HepG2 (cell line): ENCODE results near the gene C11orf86. TPM values are rescaled to one million over a fixed set of nuclear protein-coding genes. Genes with fewer than 3 reads are reported as not detected.

Source experiments
- ARID3A ChIP-seq: IDR thresholded peaks from 2 replicates; pipeline ENCODE4 v1.6.1; 2012; ENCODE audit warnings: low read depth, low read length, improper control_type of control experiment
- ATF7-NPFF ChIP-seq: sonication (generic); formaldehyde crosslinking; IDR thresholded peaks from 2 replicates; pipeline ENCODE4 v1.8.1; 2023; ENCODE audit warnings: mild to moderate bottlenecking, low read depth, missing genetic modification reagents, moderate library complexity
- CREM ChIP-seq, 2 experiments: sonication (generic) in 1 of 2; formaldehyde crosslinking in 1 of 2; IDR thresholded peaks; 2 replicates each; pipeline versions ENCODE4 v1.4.0 to v1.6.1; 2016 to 2020; ENCODE audit warnings: antibody characterized with exemption in 1 of 2, mild to moderate bottlenecking in 1 of 2, missing genetic modification reagents in 1 of 2
- FOXJ3 ChIP-seq: sonication (generic); formaldehyde crosslinking; IDR thresholded peaks from 2 replicates; pipeline ENCODE4 v1.4.0; 2020; ENCODE audit warnings: missing genetic modification reagents, mild to moderate bottlenecking, borderline replicate concordance
- GLMP ChIP-seq: sonication (generic); formaldehyde crosslinking; IDR thresholded peaks from 2 replicates; pipeline ENCODE4 v1.9.0; 2021; ENCODE audit warnings: missing genetic modification reagents, mild to moderate bottlenecking, borderline replicate concordance
- GRHL1 ChIP-seq: sonication (generic); formaldehyde crosslinking; conservative IDR thresholded peaks from 2 replicates; pipeline ENCODE4 v1.8.0; 2022; ENCODE audit warnings: missing genetic modification reagents
- HBP1 ChIP-seq: IDR thresholded peaks from 2 replicates; pipeline ENCODE4 v1.6.1; 2016; ENCODE audit warnings: low read depth, control low read depth
- HDAC2 ChIP-seq: sonication (generic); formaldehyde crosslinking; IDR thresholded peaks from 2 replicates; pipeline ENCODE4 v1.4.0; 2020; ENCODE audit warnings: missing genetic modification reagents
- HOXA5 ChIP-seq: sonication (generic); formaldehyde crosslinking; IDR thresholded peaks from 2 replicates; pipeline ENCODE4 v1.4.0; 2020; ENCODE audit warnings: missing genetic modification reagents
- MED1 ChIP-seq: sonication (generic); formaldehyde crosslinking; IDR thresholded peaks from 2 replicates; pipeline ENCODE4 v1.4.0; 2020; ENCODE audit warnings: missing genetic modification reagents
- POGZ ChIP-seq: sonication (generic); formaldehyde crosslinking; IDR thresholded peaks from 2 replicates; pipeline ENCODE4 v1.4.0; 2020; ENCODE audit warnings: mild to moderate bottlenecking, missing genetic modification reagents
- SALL1 ChIP-seq: sonication (generic); formaldehyde crosslinking; IDR thresholded peaks from 2 replicates; pipeline ENCODE4 v1.8.0; 2022; ENCODE audit warnings: mild to moderate bottlenecking, missing genetic modification reagents
- ZNF121 ChIP-seq: sonication (generic); formaldehyde crosslinking; IDR thresholded peaks from 2 replicates; pipeline ENCODE4 v1.5.0; 2020; ENCODE audit warnings: mild to moderate bottlenecking, missing genetic modification reagents
- ZNF256 ChIP-seq: sonication (generic); formaldehyde crosslinking; conservative IDR thresholded peaks from 2 replicates; pipeline ENCODE4 v1.4.0; 2020; ENCODE audit warnings: missing genetic modification reagents
- ZNF329 ChIP-seq: sonication (generic); formaldehyde crosslinking; IDR thresholded peaks from 2 replicates; pipeline ENCODE4 v1.9.0; 2021; ENCODE audit warnings: low read depth, mild to moderate bottlenecking, missing genetic modification reagents
- polyA plus RNA-seq, 8 experiments: library from polyadenylated mRNA; depleted of rRNA in 3 of 8; stranded (reverse) in 7 of 8; unstranded in 1 of 8; fragments of >200 nt; fragmentation: Illumina TruSeq in 4 of 8; extraction: Trizol in 4 of 8; gene quantifications; 2 replicates each; pipeline versions ENCODE4 v1.2.1 to v1.2.3, GENCODE V29; 2011 to 2016; ENCODE audit warnings: low read depth in 4 of 8, missing spikeins in 1 of 8, mixed read lengths in 1 of 8; ENCODE audit not compliant: insufficient read depth in 1 of 8
- total RNA-seq, 5 experiments: library from RNA; depleted of rRNA; stranded (reverse); fragments of >200 nt; fragmentation: Illumina TruSeq; extraction: Trizol; gene quantifications; 2 replicates each; pipeline ENCODE4 v1.2.3, GENCODE V29; 2016; ENCODE audit warnings: low read depth in 1 of 5
- TF ChIP-seq, protein P1 (sequence below): sonication (generic); formaldehyde crosslinking; IDR thresholded peaks from 2 replicates; pipeline ENCODE4 v1.4.0; 2020; ENCODE audit warnings: missing genetic modification reagents
- TF ChIP-seq, protein P2 (sequence below): sonication (generic); formaldehyde crosslinking; IDR thresholded peaks from 2 replicates; pipeline ENCODE4 v1.8.0; 2022; ENCODE audit warnings: missing genetic modification reagents, mild to moderate bottlenecking, inconsistent platforms, borderline replicate concordance

Gene C11orf86
- total and polyA plus RNA-seq, 2 of the 13 experiments (the other 11 are each of a cell fraction or from before 2014, with no cell fraction given): 0.11 to 0.18 TPM

- TF ChIP-seq ARID3A (no peak), HDAC2 (CRISPR knock-in tag) (peak; percentile 70; the same call in 1 of the 2 replicates), HBP1 (CRISPR knock-in tag) (no peak), MED1 (peak; percentile 59), GLMP (CRISPR knock-in tag) (no peak), ZNF121 (CRISPR knock-in tag) (no peak), FOXJ3 (CRISPR knock-in tag) (no peak; the same call in 1 of the 2 replicates), HOXA5 (CRISPR knock-in tag) (no peak), ZNF256 (CRISPR knock-in tag) (no peak), CREM (IDR thresholded peaks at IDR 0.05) (0 out of 2 replicates have a peak, but pooled peaks have one; percentile 19), CREM (CRISPR knock-in tag; IDR thresholded peaks at IDR 0.05) (no peak), ATF7-NPFF (CRISPR knock-in tag) (no peak), POGZ (CRISPR knock-in tag) (no peak), SALL1 (CRISPR knock-in tag) (peak; percentile 56), ZNF329 (no peak), GRHL1 (CRISPR knock-in tag) (no peak)
- TF ChIP-seq, protein P1, sequence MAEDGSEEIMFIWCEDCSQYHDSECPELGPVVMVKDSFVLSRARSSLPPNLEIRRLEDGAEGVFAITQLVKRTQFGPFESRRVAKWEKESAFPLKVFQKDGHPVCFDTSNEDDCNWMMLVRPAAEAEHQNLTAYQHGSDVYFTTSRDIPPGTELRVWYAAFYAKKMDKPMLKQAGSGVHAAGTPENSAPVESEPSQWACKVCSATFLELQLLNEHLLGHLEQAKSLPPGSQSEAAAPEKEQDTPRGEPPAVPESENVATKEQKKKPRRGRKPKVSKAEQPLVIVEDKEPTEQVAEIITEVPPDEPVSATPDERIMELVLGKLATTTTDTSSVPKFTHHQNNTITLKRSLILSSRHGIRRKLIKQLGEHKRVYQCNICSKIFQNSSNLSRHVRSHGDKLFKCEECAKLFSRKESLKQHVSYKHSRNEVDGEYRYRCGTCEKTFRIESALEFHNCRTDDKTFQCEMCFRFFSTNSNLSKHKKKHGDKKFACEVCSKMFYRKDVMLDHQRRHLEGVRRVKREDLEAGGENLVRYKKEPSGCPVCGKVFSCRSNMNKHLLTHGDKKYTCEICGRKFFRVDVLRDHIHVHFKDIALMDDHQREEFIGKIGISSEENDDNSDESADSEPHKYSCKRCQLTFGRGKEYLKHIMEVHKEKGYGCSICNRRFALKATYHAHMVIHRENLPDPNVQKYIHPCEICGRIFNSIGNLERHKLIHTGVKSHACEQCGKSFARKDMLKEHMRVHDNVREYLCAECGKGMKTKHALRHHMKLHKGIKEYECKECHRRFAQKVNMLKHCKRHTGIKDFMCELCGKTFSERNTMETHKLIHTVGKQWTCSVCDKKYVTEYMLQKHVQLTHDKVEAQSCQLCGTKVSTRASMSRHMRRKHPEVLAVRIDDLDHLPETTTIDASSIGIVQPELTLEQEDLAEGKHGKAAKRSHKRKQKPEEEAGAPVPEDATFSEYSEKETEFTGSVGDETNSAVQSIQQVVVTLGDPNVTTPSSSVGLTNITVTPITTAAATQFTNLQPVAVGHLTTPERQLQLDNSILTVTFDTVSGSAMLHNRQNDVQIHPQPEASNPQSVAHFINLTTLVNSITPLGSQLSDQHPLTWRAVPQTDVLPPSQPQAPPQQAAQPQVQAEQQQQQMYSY (CRISPR knock-in tag): peak; percentile 90
- TF ChIP-seq, protein P2, sequence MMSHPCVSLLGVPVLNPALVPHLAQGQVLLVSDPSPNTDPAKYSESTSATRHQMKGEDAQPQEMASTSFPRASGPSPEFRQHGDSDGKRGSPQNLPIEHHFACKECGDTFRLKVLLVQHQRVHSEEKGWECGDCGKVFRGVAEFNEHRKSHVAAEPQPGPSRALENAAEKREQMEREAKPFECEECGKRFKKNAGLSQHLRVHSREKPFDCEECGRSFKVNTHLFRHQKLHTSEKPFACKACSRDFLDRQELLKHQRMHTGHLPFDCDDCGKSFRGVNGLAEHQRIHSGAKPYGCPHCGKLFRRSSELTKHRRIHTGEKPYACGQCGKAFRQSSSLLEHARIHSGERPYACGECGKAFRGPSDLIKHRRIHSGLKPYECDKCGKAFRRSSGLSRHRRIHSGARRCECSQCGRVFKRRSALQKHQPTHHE: no peak
Observed at GRCh38 chr11:66996609-66997273, 21.6 kb downstream of the C11orf86 start (continued).
